Measurements from ENCODE around the gene ARID1A. TPM values are rescaled to one million over a fixed set of nuclear protein-coding genes. Genes with fewer than 3 reads are reported as not detected.

ARID1A gene
- total and polyA plus RNA-seq, 9 of the 15 experiments (the other 6 are each of a cell fraction or from before 2014, with no cell fraction given): 8.3 to 88.3 (median 22.5) TPM

DNA sequence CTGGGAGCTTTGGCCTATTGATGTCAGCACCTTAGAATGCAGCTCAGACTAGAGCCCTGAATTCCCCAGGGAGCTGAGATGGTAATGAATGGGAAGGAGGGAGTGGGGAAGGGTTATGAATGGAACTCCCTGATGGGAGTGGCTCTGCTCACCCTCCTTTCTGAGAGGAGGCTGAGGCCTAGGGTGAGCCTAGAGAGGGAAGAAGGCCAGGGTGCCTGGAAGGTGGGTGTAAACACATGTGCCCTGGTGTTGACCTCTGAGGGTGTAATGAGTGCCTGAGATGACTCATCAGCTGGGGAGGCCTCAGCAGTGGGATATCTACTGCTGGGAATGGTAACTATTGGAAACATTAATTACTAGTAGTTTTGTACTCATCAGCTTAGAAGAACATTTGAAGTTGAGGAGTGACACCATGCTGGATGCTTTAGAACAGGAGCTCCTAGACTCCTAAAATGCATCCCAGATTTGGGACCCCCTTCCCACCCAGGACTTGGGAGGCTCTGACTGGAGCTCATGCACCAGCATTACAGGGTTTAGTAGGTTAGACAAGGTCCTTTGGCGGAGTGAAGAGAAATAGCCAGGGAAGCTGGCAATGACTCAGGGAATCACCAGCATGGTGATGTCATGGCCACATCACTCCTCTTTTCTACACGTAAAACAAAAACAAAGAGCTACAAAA is 76.0 kb downstream of the ARID1A start (continued):
- peak; percentile 15; the same call in 1 of the 2 replicates for TF ChIP-seq ATF4 (CRISPR knock-in tag; IDR thresholded peaks at IDR 0.05)
- peak; percentile 48; the same call in 1 of the 2 replicates for TF ChIP-seq ZNF589 (CRISPR knock-in tag; IDR thresholded peaks at IDR 0.05; ENCODE audit: low read depth)
- no peak for TF ChIP-seq BRCA1 (IDR thresholded peaks at IDR 0.05)
- no peak for TF ChIP-seq BRCA1 (CRISPR knock-in tag; IDR thresholded peaks at IDR 0.05)
- TF ChIP-seq, protein P1, sequence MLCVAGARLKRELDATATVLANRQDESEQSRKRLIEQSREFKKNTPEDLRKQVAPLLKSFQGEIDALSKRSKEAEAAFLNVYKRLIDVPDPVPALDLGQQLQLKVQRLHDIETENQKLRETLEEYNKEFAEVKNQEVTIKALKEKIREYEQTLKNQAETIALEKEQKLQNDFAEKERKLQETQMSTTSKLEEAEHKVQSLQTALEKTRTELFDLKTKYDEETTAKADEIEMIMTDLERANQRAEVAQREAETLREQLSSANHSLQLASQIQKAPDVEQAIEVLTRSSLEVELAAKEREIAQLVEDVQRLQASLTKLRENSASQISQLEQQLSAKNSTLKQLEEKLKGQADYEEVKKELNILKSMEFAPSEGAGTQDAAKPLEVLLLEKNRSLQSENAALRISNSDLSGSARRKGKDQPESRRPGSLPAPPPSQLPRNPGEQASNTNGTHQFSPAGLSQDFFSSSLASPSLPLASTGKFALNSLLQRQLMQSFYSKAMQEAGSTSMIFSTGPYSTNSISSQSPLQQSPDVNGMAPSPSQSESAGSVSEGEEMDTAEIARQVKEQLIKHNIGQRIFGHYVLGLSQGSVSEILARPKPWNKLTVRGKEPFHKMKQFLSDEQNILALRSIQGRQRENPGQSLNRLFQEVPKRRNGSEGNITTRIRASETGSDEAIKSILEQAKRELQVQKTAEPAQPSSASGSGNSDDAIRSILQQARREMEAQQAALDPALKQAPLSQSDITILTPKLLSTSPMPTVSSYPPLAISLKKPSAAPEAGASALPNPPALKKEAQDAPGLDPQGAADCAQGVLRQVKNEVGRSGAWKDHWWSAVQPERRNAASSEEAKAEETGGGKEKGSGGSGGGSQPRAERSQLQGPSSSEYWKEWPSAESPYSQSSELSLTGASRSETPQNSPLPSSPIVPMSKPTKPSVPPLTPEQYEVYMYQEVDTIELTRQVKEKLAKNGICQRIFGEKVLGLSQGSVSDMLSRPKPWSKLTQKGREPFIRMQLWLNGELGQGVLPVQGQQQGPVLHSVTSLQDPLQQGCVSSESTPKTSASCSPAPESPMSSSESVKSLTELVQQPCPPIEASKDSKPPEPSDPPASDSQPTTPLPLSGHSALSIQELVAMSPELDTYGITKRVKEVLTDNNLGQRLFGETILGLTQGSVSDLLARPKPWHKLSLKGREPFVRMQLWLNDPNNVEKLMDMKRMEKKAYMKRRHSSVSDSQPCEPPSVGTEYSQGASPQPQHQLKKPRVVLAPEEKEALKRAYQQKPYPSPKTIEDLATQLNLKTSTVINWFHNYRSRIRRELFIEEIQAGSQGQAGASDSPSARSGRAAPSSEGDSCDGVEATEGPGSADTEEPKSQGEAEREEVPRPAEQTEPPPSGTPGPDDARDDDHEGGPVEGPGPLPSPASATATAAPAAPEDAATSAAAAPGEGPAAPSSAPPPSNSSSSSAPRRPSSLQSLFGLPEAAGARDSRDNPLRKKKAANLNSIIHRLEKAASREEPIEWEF (CRISPR knock-in tag; IDR thresholded peaks at IDR 0.05): peak; percentile 20; the same call in 1 of the 2 replicates
- TF ChIP-seq TEAD2 (tag; IDR thresholded peaks at IDR 0.05): 0 out of 2 replicates have a peak, but pooled peaks have one; percentile 46
- TF ChIP-seq LEF1 (IDR thresholded peaks at IDR 0.05): peak; percentile 85
- TF ChIP-seq JUN (IDR thresholded peaks at IDR 0.05; ENCODE audit: borderline replicate concordance, low read depth, low read length): peak; percentile 99
- TF ChIP-seq JUN (CRISPR knock-in tag; IDR thresholded peaks at IDR 0.05; ENCODE audit: borderline replicate concordance): no peak
- TF ChIP-seq, protein P2, sequence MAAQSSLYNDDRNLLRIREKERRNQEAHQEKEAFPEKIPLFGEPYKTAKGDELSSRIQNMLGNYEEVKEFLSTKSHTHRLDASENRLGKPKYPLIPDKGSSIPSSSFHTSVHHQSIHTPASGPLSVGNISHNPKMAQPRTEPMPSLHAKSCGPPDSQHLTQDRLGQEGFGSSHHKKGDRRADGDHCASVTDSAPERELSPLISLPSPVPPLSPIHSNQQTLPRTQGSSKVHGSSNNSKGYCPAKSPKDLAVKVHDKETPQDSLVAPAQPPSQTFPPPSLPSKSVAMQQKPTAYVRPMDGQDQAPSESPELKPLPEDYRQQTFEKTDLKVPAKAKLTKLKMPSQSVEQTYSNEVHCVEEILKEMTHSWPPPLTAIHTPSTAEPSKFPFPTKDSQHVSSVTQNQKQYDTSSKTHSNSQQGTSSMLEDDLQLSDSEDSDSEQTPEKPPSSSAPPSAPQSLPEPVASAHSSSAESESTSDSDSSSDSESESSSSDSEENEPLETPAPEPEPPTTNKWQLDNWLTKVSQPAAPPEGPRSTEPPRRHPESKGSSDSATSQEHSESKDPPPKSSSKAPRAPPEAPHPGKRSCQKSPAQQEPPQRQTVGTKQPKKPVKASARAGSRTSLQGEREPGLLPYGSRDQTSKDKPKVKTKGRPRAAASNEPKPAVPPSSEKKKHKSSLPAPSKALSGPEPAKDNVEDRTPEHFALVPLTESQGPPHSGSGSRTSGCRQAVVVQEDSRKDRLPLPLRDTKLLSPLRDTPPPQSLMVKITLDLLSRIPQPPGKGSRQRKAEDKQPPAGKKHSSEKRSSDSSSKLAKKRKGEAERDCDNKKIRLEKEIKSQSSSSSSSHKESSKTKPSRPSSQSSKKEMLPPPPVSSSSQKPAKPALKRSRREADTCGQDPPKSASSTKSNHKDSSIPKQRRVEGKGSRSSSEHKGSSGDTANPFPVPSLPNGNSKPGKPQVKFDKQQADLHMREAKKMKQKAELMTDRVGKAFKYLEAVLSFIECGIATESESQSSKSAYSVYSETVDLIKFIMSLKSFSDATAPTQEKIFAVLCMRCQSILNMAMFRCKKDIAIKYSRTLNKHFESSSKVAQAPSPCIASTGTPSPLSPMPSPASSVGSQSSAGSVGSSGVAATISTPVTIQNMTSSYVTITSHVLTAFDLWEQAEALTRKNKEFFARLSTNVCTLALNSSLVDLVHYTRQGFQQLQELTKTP (IDR thresholded peaks at IDR 0.05; ENCODE audit: low read depth in 1 of 2, partially characterized antibody in 2 of 2): no peak
- no peak for TF ChIP-seq CHD1 (IDR thresholded peaks at IDR 0.05; ENCODE audit: low read length)
- peak; percentile 94 for TF ChIP-seq DPF2 (IDR thresholded peaks at IDR 0.05)
- TF ChIP-seq SIN3B (IDR thresholded peaks at IDR 0.05; ENCODE audit: low read depth): no peak
- no peak for TF ChIP-seq ARHGAP35 (IDR thresholded peaks at IDR 0.05; ENCODE audit: partially characterized antibody)
- no peak for TF ChIP-seq COPS2 (conservative IDR thresholded peaks at IDR 0.05)
- TF ChIP-seq, protein P3, sequence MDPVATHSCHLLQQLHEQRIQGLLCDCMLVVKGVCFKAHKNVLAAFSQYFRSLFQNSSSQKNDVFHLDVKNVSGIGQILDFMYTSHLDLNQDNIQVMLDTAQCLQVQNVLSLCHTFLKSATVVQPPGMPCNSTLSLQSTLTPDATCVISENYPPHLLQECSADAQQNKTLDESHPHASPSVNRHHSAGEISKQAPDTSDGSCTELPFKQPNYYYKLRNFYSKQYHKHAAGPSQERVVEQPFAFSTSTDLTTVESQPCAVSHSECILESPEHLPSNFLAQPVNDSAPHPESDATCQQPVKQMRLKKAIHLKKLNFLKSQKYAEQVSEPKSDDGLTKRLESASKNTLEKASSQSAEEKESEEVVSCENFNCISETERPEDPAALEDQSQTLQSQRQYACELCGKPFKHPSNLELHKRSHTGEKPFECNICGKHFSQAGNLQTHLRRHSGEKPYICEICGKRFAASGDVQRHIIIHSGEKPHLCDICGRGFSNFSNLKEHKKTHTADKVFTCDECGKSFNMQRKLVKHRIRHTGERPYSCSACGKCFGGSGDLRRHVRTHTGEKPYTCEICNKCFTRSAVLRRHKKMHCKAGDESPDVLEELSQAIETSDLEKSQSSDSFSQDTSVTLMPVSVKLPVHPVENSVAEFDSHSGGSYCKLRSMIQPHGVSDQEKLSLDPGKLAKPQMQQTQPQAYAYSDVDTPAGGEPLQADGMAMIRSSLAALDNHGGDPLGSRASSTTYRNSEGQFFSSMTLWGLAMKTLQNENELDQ (CRISPR knock-in tag; IDR thresholded peaks at IDR 0.05; ENCODE audit: borderline replicate concordance): no peak

Data from K562 (cell line).